HepG2 (cell line): ENCODE results near the gene DBN1. TPM values are rescaled to one million over a fixed set of nuclear protein-coding genes. Genes with fewer than 3 reads are reported as not detected.

ENCODE experiments used
- ATAC-seq: fragments of 200-7000 bp; cut with Tn5 transposase; 3 replicates; pipeline ENCODE4 v1.9.1; 2020; ENCODE audit warnings: mild to moderate bottlenecking, moderate library complexity
- BruUV-seq: library from RNA; stranded (reverse); fragments of 400-500 nt; replicated peaks from 2 replicates; lab custom pipeline; 2021; lab: Mats Ljungman, UMichigan
- CTCF ChIA-PET: fragments of 300-600 bp; formaldehyde crosslinking; extraction: SDS; loops from one replicate; lab custom pipeline; 2021; ENCODE audit warnings: low total read pairs, inconsistent platforms, low intra/inter-chr PET ratio; lab: Yijun Ruan, JAX
- POLR2A ChIA-PET: fragments of 350-600 bp; sonication (Branson Sonifier 250); formaldehyde crosslinking; loops from one replicate; lab custom pipeline; 2020; ENCODE audit warnings: antibody characterized with exemption, inconsistent platforms; lab: Yijun Ruan, JAX
- DNase-seq: peaks from one replicate; pipeline ENCODE4 v3.0.0-alpha.2; 2015; ENCODE audit warnings: low spot score
- FAIRE-seq: peaks from 3 replicates; lab custom pipeline; 2011; peaks lifted over from hg19 to GRCh38; lab: Jason Lieb, UNC
- H2AFZ ChIP-seq: one replicate; pipeline ENCODE4 v1.6.1; 2011; ENCODE audit warnings: low read length, inconsistent platforms
- H3K27ac ChIP-seq: fragments of 300-600 bp; 3 replicates; pipeline ENCODE4 v1.8.0; 2011; ENCODE audit warnings: mixed run types, mild to moderate bottlenecking, mixed read lengths, low read length, inconsistent platforms; ENCODE audit not compliant: insufficient read depth; ENCODE audit errors: extremely low read length
- H3K27me3 ChIP-seq, 2 experiments: fragments of 200-600 bp in 1 of 2; 2 replicates in 1 of 2; 3 replicates in 1 of 2; pipeline versions ENCODE4 v1.6.0 to v1.8.0; 2011; ENCODE audit warnings: low read length in 2 of 2, mild to moderate bottlenecking in 2 of 2, moderate library complexity in 2 of 2, inconsistent platforms in 1 of 2; ENCODE audit not compliant: insufficient read depth in 2 of 2, control insufficient read depth in 1 of 2
- H3K36me3 ChIP-seq, 2 experiments: fragments of 200-600 bp in 1 of 2; replicated peaks in 1 of 2; 2 replicates in 1 of 2; 3 replicates in 1 of 2; pipeline versions ENCODE4 v1.5.1 to v1.8.0; 2011; ENCODE audit warnings: low read length in 2 of 2, inconsistent platforms in 1 of 2; ENCODE audit not compliant: insufficient read depth in 2 of 2, control insufficient read depth in 1 of 2
- H3K4me1 ChIP-seq: 2 replicates; pipeline ENCODE4 v1.5.1; 2012; ENCODE audit warnings: low read length, inconsistent platforms; ENCODE audit not compliant: insufficient read depth
- H3K4me2 ChIP-seq: 2 replicates; pipeline ENCODE4 v1.6.0; 2011; ENCODE audit warnings: low read depth, low read length, inconsistent platforms
- H3K4me3 ChIP-seq, 3 experiments: fragments of 200-600 bp in 1 of 3; sonication (generic), shearing (Covaris generic) in 1 of 3; replicated peaks in 1 of 3; 2 replicates each; pipeline ENCODE4 v1.5.1; 2011 to 2016; ENCODE audit warnings: low read length in 3 of 3, inconsistent platforms in 2 of 3, low read depth in 2 of 3, mild to moderate bottlenecking in 2 of 3, control low read depth in 1 of 3, mixed read lengths in 1 of 3; ENCODE audit not compliant: insufficient read depth in 1 of 3
- H3K79me2 ChIP-seq: one replicate; pipeline ENCODE4 v1.6.1; 2011; ENCODE audit warnings: low read length, inconsistent platforms; ENCODE audit not compliant: insufficient read depth
- H3K9ac ChIP-seq: 2 replicates; pipeline ENCODE4 v1.6.0; 2011; ENCODE audit warnings: mild to moderate bottlenecking, low read depth, low read length, inconsistent platforms; ENCODE audit not compliant: insufficient read depth
- H3K9me3 ChIP-seq: 2 replicates; pipeline ENCODE4 v1.5.1; 2012; ENCODE audit warnings: mild to moderate bottlenecking, low read length
- H4K20me1 ChIP-seq: 2 replicates; pipeline ENCODE4 v1.6.0; 2011; ENCODE audit warnings: inconsistent platforms, mild to moderate bottlenecking, low read length, moderate library complexity; ENCODE audit not compliant: insufficient read depth
- AGO1 ChIP-seq: fragments of 200-400 bp; formaldehyde crosslinking; IDR thresholded peaks from 2 replicates; pipeline ENCODE4 v1.6.1; 2017; ENCODE audit warnings: mild to moderate bottlenecking, low read depth, low read length, moderate library complexity; ENCODE audit not compliant: poor library complexity, severe bottlenecking
- AKAP8 ChIP-seq: sonication (generic); formaldehyde crosslinking; IDR thresholded peaks from 2 replicates; pipeline ENCODE4 v1.5.1; 2020; ENCODE audit warnings: mild to moderate bottlenecking, missing genetic modification reagents
- MAX ChIP-seq: IDR thresholded peaks from 2 replicates; pipeline ENCODE4 v1.6.1; 2012; ENCODE audit warnings: inconsistent platforms
- POLR2G ChIP-seq: fragments of 200-400 bp; formaldehyde crosslinking; IDR thresholded peaks from 2 replicates; pipeline ENCODE4 v1.6.1; 2018; ENCODE audit warnings: mild to moderate bottlenecking, low read depth, low read length, moderate library complexity
- RBM22 ChIP-seq: fragments of 200-400 bp; formaldehyde crosslinking; optimal IDR thresholded peaks from 2 replicates; pipeline ENCODE3; 2017; ENCODE audit warnings: mild to moderate bottlenecking, low read length, moderate library complexity
- TEAD3 ChIP-seq: optimal IDR thresholded peaks from 2 replicates; pipeline ENCODE3; 2016; ENCODE audit warnings: borderline replicate concordance
- U2AF1 ChIP-seq: fragments of 200-400 bp; formaldehyde crosslinking; optimal IDR thresholded peaks from 2 replicates; pipeline ENCODE3; 2017; ENCODE audit warnings: mild to moderate bottlenecking, low read depth, low read length
- ZMAT3 ChIP-seq: sonication (generic); formaldehyde crosslinking; conservative IDR thresholded peaks from 2 replicates; pipeline ENCODE4 v1.7.0; 2021; ENCODE audit warnings: missing genetic modification reagents
- WGBS: methylation state at CpG from one replicate; pipeline ENCODE4 v1.1.6; 2017; ENCODE audit warnings: low lambda C conversion rate; 5-methylcytosine and 5-hydroxymethylcytosine counted together
- in situ Hi-C: cut with HindIII; loops from 2 replicates; pipeline ENCODE4 v1.10.0; 2017; ENCODE audit warnings: low pct_unique_long_range_greater_than_20kb; ENCODE audit not compliant: extremely low pct_ligation_motif_present
- intact Hi-C: fragments of 100-400 bp; cut with micrococcal nuclease; formaldehyde crosslinking; loops from one replicate; pipeline ENCODE4 v1.10.0; 2022; ENCODE audit not compliant: unreplicated experiment
- polyA plus RNA-seq, 8 experiments: library from polyadenylated mRNA; depleted of rRNA in 3 of 8; stranded (reverse) in 7 of 8; unstranded in 1 of 8; fragments of >200 nt; fragmentation: Illumina TruSeq in 4 of 8; extraction: Trizol in 4 of 8; gene quantifications; 2 replicates each; pipeline versions ENCODE4 v1.2.1 to v1.2.3, GENCODE V29; 2011 to 2016; ENCODE audit warnings: low read depth in 4 of 8, missing spikeins in 1 of 8, mixed read lengths in 1 of 8; ENCODE audit not compliant: insufficient read depth in 1 of 8
- total RNA-seq, 5 experiments: library from RNA; depleted of rRNA; stranded (reverse); fragments of >200 nt; fragmentation: Illumina TruSeq; extraction: Trizol; gene quantifications; 2 replicates each; pipeline ENCODE4 v1.2.3, GENCODE V29; 2016; ENCODE audit warnings: low read depth in 1 of 5
- TF ChIP-seq, protein P1 (sequence below): sonication (generic); formaldehyde crosslinking; IDR thresholded peaks from 2 replicates; pipeline ENCODE4 v1.5.0; 2020; ENCODE audit warnings: mild to moderate bottlenecking, missing genetic modification reagents, borderline replicate concordance

Gene DBN1
- total and polyA plus RNA-seq, 2 of the 13 experiments (the other 11 are each of a cell fraction or from before 2014, with no cell fraction given): 27.0 to 37.3 TPM

DNA sequence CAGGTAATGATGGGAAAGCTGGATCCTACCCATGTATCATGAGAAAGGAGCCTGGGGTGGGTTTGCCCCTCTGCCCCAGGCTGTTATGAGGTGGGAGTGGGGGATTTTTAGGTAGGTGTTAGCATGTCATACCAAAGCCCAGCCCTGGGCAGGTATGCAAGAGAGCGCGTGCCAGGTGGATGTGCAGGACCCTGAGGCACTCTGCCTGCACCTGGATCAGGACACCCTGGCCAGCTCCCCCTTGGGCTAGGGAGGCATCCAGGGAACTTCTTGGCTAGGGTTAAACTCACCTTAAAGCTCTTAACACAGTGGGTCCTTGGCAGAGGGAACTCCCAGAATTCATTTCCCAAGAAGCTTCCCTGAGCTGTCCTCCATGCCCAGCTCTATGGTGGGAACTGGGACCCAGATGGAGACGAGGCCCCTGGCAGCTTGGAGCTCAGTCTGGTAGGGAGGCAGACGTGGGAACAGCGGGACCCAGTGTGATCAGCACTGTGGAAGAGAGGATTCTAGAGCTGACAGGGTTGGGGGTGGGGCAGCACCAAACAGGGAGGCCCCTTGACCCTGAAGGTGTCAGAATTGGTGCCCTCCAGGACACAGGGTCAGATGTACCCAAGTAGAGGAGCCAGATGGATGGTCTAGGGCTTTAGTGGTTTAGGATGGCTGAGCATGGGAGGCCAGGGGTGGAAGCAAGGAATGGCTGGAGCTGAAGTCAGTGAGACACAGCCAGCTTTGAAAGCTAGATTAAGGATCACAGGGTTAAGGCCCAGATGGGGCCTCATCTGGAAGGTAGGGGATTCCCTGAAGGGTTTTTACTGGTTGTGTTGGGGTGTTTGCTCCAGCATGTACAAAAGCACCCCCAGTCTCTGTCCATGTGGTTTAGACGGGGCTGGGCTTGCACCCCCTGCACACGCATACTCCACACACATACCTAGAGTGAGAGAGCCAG is 29.1 kb downstream of the DBN1 start:
- FAIRE-seq (no peak), ATAC-seq (no peak), DNase-seq (no peak)
- 98% methylated on average over 7 of the region's 7 CpGs for WGBS
- Histone ChIP-seq H3K4me2 (no peak overlapping the region), H3K79me2 (no peaks in the 10 kb centered on the region), H3K4me1 (peaks cover 41% of the 10 kb centered on the region), H3K4me3 (no peak overlapping the region), H2AFZ (no peak overlapping the region), H3K27ac (no peak overlapping the region), H3K9me3 (no peaks in the 10 kb centered on the region), H3K9ac (no peak overlapping the region), H3K27me3 (no peaks in the 10 kb centered on the region), H3K36me3 (0 out of 5 replicates have a peak, but pooled peaks cover 0 to 8% of the 10 kb centered on the region in 2 experiments), H4K20me1 (peaks cover 2% of the 10 kb centered on the region; the same call in 1 of the 2 replicates)
- no TSS peak for BruUV-seq
- TF ChIP-seq AGO1: peak; percentile 3
- peak; percentile 18 for TF ChIP-seq TEAD3 (CRISPR knock-in tag)
- TF ChIP-seq MAX: 0 out of 2 replicates have a peak, but pooled peaks have one; percentile 8
- peak; percentile 17 for TF ChIP-seq RBM22
- TF ChIP-seq POLR2G: peak; percentile 28
- TF ChIP-seq AKAP8 (CRISPR knock-in tag): peak; percentile 28
- TF ChIP-seq ZMAT3 (CRISPR knock-in tag): no peak
- no peak for TF ChIP-seq U2AF1
- TF ChIP-seq, protein P1, sequence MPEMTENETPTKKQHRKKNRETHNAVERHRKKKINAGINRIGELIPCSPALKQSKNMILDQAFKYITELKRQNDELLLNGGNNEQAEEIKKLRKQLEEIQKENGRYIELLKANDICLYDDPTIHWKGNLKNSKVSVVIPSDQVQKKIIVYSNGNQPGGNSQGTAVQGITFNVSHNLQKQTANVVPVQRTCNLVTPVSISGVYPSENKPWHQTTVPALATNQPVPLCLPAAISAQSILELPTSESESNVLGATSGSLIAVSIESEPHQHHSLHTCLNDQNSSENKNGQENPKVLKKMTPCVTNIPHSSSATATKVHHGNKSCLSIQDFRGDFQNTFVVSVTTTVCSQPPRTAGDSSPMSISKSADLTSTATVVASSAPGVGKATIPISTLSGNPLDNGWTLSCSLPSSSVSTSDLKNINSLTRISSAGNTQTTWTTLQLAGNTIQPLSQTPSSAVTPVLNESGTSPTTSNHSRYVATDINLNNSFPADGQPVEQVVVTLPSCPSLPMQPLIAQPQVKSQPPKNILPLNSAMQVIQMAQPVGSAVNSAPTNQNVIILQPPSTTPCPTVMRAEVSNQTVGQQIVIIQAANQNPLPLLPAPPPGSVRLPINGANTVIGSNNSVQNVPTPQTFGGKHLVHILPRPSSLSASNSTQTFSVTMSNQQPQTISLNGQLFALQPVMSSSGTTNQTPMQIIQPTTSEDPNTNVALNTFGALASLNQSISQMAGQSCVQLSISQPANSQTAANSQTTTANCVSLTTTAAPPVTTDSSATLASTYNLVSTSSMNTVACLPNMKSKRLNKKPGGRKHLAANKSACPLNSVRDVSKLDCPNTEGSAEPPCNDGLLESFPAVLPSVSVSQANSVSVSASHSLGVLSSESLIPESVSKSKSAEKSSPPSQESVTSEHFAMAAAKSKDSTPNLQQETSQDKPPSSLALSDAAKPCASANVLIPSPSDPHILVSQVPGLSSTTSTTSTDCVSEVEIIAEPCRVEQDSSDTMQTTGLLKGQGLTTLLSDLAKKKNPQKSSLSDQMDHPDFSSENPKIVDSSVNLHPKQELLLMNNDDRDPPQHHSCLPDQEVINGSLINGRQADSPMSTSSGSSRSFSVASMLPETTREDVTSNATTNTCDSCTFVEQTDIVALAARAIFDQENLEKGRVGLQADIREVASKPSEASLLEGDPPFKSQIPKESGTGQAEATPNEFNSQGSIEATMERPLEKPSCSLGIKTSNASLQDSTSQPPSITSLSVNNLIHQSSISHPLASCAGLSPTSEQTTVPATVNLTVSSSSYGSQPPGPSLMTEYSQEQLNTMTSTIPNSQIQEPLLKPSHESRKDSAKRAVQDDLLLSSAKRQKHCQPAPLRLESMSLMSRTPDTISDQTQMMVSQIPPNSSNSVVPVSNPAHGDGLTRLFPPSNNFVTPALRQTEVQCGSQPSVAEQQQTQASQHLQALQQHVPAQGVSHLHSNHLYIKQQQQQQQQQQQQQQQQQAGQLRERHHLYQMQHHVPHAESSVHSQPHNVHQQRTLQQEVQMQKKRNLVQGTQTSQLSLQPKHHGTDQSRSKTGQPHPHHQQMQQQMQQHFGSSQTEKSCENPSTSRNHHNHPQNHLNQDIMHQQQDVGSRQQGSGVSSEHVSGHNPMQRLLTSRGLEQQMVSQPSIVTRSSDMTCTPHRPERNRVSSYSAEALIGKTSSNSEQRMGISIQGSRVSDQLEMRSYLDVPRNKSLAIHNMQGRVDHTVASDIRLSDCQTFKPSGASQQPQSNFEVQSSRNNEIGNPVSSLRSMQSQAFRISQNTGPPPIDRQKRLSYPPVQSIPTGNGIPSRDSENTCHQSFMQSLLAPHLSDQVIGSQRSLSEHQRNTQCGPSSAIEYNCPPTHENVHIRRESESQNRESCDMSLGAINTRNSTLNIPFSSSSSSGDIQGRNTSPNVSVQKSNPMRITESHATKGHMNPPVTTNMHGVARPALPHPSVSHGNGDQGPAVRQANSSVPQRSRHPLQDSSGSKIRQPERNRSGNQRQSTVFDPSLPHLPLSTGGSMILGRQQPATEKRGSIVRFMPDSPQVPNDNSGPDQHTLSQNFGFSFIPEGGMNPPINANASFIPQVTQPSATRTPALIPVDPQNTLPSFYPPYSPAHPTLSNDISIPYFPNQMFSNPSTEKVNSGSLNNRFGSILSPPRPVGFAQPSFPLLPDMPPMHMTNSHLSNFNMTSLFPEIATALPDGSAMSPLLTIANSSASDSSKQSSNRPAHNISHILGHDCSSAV: no peak
- POLR2A ChIA-PET: interaction anchor here (1.5 to 3.3 kb wide), 2 partner anchors 11 to 17 kb away, joined by 8 to 19 read pairs; partner anchors contain the start of gene GRK6
- CTCF ChIA-PET: no interaction called here
- in situ Hi-C loops (loop anchor here (5.0 kb wide), 1 partner anchor 132 kb away; the partner anchor contains the start of gene MXD3), intact Hi-C loops (loop anchor here (5.0 kb wide), 1 partner anchor 117 kb away; no protein-coding TSS in a partner anchor)
